ENCODE results near the gene OR1A1. TPM values are rescaled to one million over a fixed set of nuclear protein-coding genes. Genes with fewer than 3 reads are reported as not detected.

OR1A1 gene
- polyA plus RNA-seq, 1 of the 3 experiments (the other 2 are of a cell fraction), result not detected

GRCh38 chr17:3167574-3167973, 39.9 kb upstream of the OR1A1 start:
- DNase-seq, result no peak
- Histone ChIP-seq H3K4me1 (ENCODE audit: control insufficient read depth in 1 of 2, insufficient read depth in 2 of 2, low read depth in 1 of 2, low read length in 1 of 2) (no peaks in the 10 kb centered on the region), H3K27me3 (ENCODE audit: insufficient read depth) (peaks cover 8% of the 10 kb centered on the region; the same call in 1 of the 2 replicates), H3K4me3 (ENCODE audit: low read depth in 2 of 2, low read length in 1 of 2) (no peak overlapping the region), H3K4me2 (no peak overlapping the region), H3K9me3 (no peaks in the 10 kb centered on the region), H3K9me2 (no peaks in the 10 kb centered on the region), H3F3A (replicated peaks; ENCODE audit: insufficient read depth) (no peaks in the 10 kb centered on the region), H4K20me1 (ENCODE audit: insufficient read depth) (no peaks in the 10 kb centered on the region), H3K9ac (no peak overlapping the region), H3K36me3 (replicated peaks in 1 of 2; ENCODE audit: control insufficient read depth in 1 of 2, insufficient read depth in 2 of 2, low read length in 1 of 2) (no peaks in the 10 kb centered on the region), H3K79me2 (ENCODE audit: insufficient read depth) (no peaks in the 10 kb centered on the region), H2AFZ (ENCODE audit: low read depth) (no peak overlapping the region), H3K27ac (ENCODE audit: low read depth in 2 of 2, low read length in 1 of 2) (no peak overlapping the region)
- POLR2A ChIA-PET, result no interaction called here
- TF ChIP-seq SIN3A (IDR thresholded peaks at IDR 0.05; ENCODE audit: borderline replicate concordance, low read depth, low read length), result no peak
- no peak for TF ChIP-seq CTCF (IDR thresholded peaks at IDR 0.05)
- TF ChIP-seq TEAD4 (IDR thresholded peaks at IDR 0.05; ENCODE audit: borderline replicate concordance, insufficient read depth), result no peak
- no peak for TF ChIP-seq RCOR1 (IDR thresholded peaks at IDR 0.05; ENCODE audit: low read length)
- no peak for TF ChIP-seq FOSL2 (IDR thresholded peaks at IDR 0.05; ENCODE audit: borderline replicate concordance, low read depth)
- no peak for TF ChIP-seq EP300 (IDR thresholded peaks at IDR 0.05; ENCODE audit: borderline replicate concordance in 1 of 2, low read depth in 1 of 2, low read length in 1 of 2)
- no peak for TF ChIP-seq TAF1 (IDR thresholded peaks at IDR 0.05; ENCODE audit: borderline replicate concordance, low read depth, low read length)
- TF ChIP-seq MXI1 (IDR thresholded peaks at IDR 0.05; ENCODE audit: low read depth, low read length), result no peak
- no peak for TF ChIP-seq NRF1 (IDR thresholded peaks at IDR 0.05; ENCODE audit: low read depth, low read length)
- CTCF ChIA-PET, result no interaction called here
- WGBS (ENCODE audit: low lambda C conversion rate), result 6% methylated on average over 5 of the region's 5 CpGs

DNA sequence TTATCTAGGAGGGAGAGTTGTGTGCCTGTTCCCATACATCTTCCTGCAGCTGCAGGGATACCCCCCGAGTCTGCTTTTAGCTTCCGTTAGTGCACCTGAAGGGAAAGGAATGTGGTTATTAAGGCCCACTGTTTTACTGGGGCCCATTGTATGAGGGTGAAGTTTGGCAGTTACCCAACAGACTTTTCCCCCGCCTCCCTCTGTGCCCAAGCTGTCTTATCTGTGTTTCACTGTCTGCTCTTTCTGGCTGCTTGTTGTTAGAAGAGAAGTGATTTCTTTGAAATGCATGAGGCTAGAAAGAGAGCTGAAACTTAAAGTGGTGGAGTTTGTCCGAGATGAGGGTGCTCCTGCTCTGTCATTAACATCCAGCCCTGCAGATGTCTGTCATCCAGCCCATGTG, 17.5 kb upstream of the OR1A1 start:
- H3K4me3 ChIP-seq (ENCODE audit: low read depth in 2 of 2, low read length in 1 of 2), result no peak overlapping the region
- H3F3A ChIP-seq (replicated peaks; ENCODE audit: insufficient read depth), result no peaks in the 10 kb centered on the region
- no peak overlapping the region for H2AFZ ChIP-seq (ENCODE audit: low read depth)
- H3K9ac ChIP-seq, result no peak overlapping the region
- H3K36me3 ChIP-seq (replicated peaks in 1 of 2; ENCODE audit: control insufficient read depth in 1 of 2, insufficient read depth in 2 of 2, low read length in 1 of 2), result no peaks in the 10 kb centered on the region
- no peaks in the 10 kb centered on the region for H3K79me2 ChIP-seq (ENCODE audit: insufficient read depth)
- H3K9me3 ChIP-seq, result no peaks in the 10 kb centered on the region
- POLR2A ChIA-PET, result no interaction called here
- CTCF ChIA-PET, result no interaction called here
- WGBS (ENCODE audit: low lambda C conversion rate), result 4% methylated on average over 4 of the region's 4 CpGs
- H3K4me2 ChIP-seq, result no peak overlapping the region
- no peaks in the 10 kb centered on the region for H3K9me2 ChIP-seq
- no peaks in the 10 kb centered on the region for H4K20me1 ChIP-seq (ENCODE audit: insufficient read depth)
- peaks cover 10% of the 10 kb centered on the region; the same call in 1 of the 2 replicates for H3K27me3 ChIP-seq (ENCODE audit: insufficient read depth)
- DNase-seq, result no peak
- no peak overlapping the region for H3K27ac ChIP-seq (ENCODE audit: low read depth in 2 of 2, low read length in 1 of 2)
- TF ChIP-seq FOSL2 (IDR thresholded peaks at IDR 0.05; ENCODE audit: borderline replicate concordance, low read depth) (no peak), RFX5 (IDR thresholded peaks at IDR 0.05; ENCODE audit: low read length) (no peak), PBX3 (IDR thresholded peaks at IDR 0.05) (no peak), EZH2phosphoT487 (IDR thresholded peaks at IDR 0.05; ENCODE audit: borderline replicate concordance, low read depth) (no peak), GATA2 (CRISPR knock-in tag; IDR thresholded peaks at IDR 0.05) (no peak), CHD2 (IDR thresholded peaks at IDR 0.05; ENCODE audit: low read length, partially characterized antibody) (no peak), RXRA (IDR thresholded peaks at IDR 0.05; ENCODE audit: borderline replicate concordance, low read depth) (no peak), RAD21 (IDR thresholded peaks at IDR 0.05; ENCODE audit: low read length) (no peak)
- TF ChIP-seq, protein P1, sequence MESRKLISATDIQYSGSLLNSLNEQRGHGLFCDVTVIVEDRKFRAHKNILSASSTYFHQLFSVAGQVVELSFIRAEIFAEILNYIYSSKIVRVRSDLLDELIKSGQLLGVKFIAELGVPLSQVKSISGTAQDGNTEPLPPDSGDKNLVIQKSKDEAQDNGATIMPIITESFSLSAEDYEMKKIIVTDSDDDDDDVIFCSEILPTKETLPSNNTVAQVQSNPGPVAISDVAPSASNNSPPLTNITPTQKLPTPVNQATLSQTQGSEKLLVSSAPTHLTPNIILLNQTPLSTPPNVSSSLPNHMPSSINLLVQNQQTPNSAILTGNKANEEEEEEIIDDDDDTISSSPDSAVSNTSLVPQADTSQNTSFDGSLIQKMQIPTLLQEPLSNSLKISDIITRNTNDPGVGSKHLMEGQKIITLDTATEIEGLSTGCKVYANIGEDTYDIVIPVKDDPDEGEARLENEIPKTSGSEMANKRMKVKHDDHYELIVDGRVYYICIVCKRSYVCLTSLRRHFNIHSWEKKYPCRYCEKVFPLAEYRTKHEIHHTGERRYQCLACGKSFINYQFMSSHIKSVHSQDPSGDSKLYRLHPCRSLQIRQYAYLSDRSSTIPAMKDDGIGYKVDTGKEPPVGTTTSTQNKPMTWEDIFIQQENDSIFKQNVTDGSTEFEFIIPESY (IDR thresholded peaks at IDR 0.05; ENCODE audit: borderline replicate concordance, low read depth), result no peak
- TF ChIP-seq, protein P2, sequence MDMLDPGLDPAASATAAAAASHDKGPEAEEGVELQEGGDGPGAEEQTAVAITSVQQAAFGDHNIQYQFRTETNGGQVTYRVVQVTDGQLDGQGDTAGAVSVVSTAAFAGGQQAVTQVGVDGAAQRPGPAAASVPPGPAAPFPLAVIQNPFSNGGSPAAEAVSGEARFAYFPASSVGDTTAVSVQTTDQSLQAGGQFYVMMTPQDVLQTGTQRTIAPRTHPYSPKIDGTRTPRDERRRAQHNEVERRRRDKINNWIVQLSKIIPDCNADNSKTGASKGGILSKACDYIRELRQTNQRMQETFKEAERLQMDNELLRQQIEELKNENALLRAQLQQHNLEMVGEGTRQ (IDR thresholded peaks at IDR 0.05; ENCODE audit: borderline replicate concordance, low read depth, low read length), result no peak
- H3K4me1 ChIP-seq (ENCODE audit: control insufficient read depth in 1 of 2, insufficient read depth in 2 of 2, low read depth in 1 of 2, low read length in 1 of 2), result no peaks in the 10 kb centered on the region

All from SK-N-SH (cell line).